ENCODE measurements around the gene DUSP8.

DUSP8 gene

GRCh38 chr11:1544536-1544935 is 27.5 kb downstream of the DUSP8 start:
- H3K4me3 ChIP-seq (ENCODE audit: low read depth, low read length, poor library complexity, severe bottlenecking), result no peak overlapping the region
- no peaks in the 10 kb centered on the region for H3K9me2 ChIP-seq (ENCODE audit: low read depth, low read length)
- H2AFZ ChIP-seq (ENCODE audit: low read length), result no peak overlapping the region
- H4K20me1 ChIP-seq (ENCODE audit: insufficient read depth, low read length), result no peaks in the 10 kb centered on the region
- no peaks in the 10 kb centered on the region for H3K79me2 ChIP-seq (ENCODE audit: insufficient read depth, low read length)
- no peak overlapping the region for H3K27ac ChIP-seq (ENCODE audit: low read depth, low read length, poor library complexity, severe bottlenecking)
- no peaks in the 10 kb centered on the region for H3K36me3 ChIP-seq (ENCODE audit: insufficient read depth, low read length)
- H3K4me2 ChIP-seq (ENCODE audit: low read length), result no peak overlapping the region
- no peaks in the 10 kb centered on the region for H3K4me1 ChIP-seq (ENCODE audit: insufficient read depth, low read length, severe bottlenecking)
- TF ChIP-seq CTCF (IDR thresholded peaks at IDR 0.05; ENCODE audit: low read length), result no peak
- no peak for TF ChIP-seq EZH2 (IDR thresholded peaks at IDR 0.05; ENCODE audit: borderline replicate concordance, low read length)
- H3F3A ChIP-seq (ENCODE audit: insufficient read depth, low read length), result no peaks in the 10 kb centered on the region
- peaks cover 12% of the 10 kb centered on the region for H3K27me3 ChIP-seq (ENCODE audit: insufficient read depth, low read length)
- H3K9ac ChIP-seq (ENCODE audit: low read length), result no peak overlapping the region
- no peaks in the 10 kb centered on the region for H3K9me3 ChIP-seq (ENCODE audit: low read length)

- H3K9me3 ChIP-seq (ENCODE audit: low read length), result no peaks in the 10 kb centered on the region
- H3F3A ChIP-seq (ENCODE audit: insufficient read depth, low read length), result no peaks in the 10 kb centered on the region
- H3K79me2 ChIP-seq (ENCODE audit: insufficient read depth, low read length), result no peaks in the 10 kb centered on the region
- H3K4me2 ChIP-seq (ENCODE audit: low read length), result no peak overlapping the region
- no peak for TF ChIP-seq CTCF (IDR thresholded peaks at IDR 0.05; ENCODE audit: low read length)
- TF ChIP-seq EZH2 (IDR thresholded peaks at IDR 0.05; ENCODE audit: borderline replicate concordance, low read length), result no peak
- no peaks in the 10 kb centered on the region for H4K20me1 ChIP-seq (ENCODE audit: insufficient read depth, low read length)
- H3K4me1 ChIP-seq (ENCODE audit: insufficient read depth, low read length, severe bottlenecking), result no peaks in the 10 kb centered on the region
- no peak overlapping the region for H3K9ac ChIP-seq (ENCODE audit: low read length)
- no peak overlapping the region for H3K4me3 ChIP-seq (ENCODE audit: low read depth, low read length, poor library complexity, severe bottlenecking)
- H3K36me3 ChIP-seq (ENCODE audit: insufficient read depth, low read length), result no peaks in the 10 kb centered on the region
- H3K27me3 ChIP-seq (ENCODE audit: insufficient read depth, low read length), result peaks cover 12% of the 10 kb centered on the region
- H2AFZ ChIP-seq (ENCODE audit: low read length), result no peak overlapping the region
- H3K27ac ChIP-seq (ENCODE audit: low read depth, low read length, poor library complexity, severe bottlenecking), result no peak overlapping the region
- H3K9me2 ChIP-seq (ENCODE audit: low read depth, low read length), result no peaks in the 10 kb centered on the region
Observed at GRCh38 chr11:1543606-1544263, 28.3 kb downstream of the DUSP8 start.

- Histone ChIP-seq H3K4me1 (ENCODE audit: insufficient read depth, low read length, severe bottlenecking) (no peaks in the 10 kb centered on the region), H3K4me3 (ENCODE audit: low read depth, low read length, poor library complexity, severe bottlenecking) (no peak overlapping the region), H3K9me3 (ENCODE audit: low read length) (no peaks in the 10 kb centered on the region), H3K36me3 (ENCODE audit: insufficient read depth, low read length) (no peaks in the 10 kb centered on the region), H4K20me1 (ENCODE audit: insufficient read depth, low read length) (no peaks in the 10 kb centered on the region), H3K27me3 (ENCODE audit: insufficient read depth, low read length) (peaks cover 18% of the 10 kb centered on the region), H3K9ac (ENCODE audit: low read length) (no peak overlapping the region), H3K9me2 (ENCODE audit: low read depth, low read length) (no peaks in the 10 kb centered on the region), H3K79me2 (ENCODE audit: insufficient read depth, low read length) (no peaks in the 10 kb centered on the region), H3K27ac (ENCODE audit: low read depth, low read length, poor library complexity, severe bottlenecking) (no peak overlapping the region), H3K4me2 (ENCODE audit: low read length) (no peak overlapping the region), H2AFZ (ENCODE audit: low read length) (no peak overlapping the region), H3F3A (ENCODE audit: insufficient read depth, low read length) (no peaks in the 10 kb centered on the region)
- TF ChIP-seq EZH2 (IDR thresholded peaks at IDR 0.05; ENCODE audit: borderline replicate concordance, low read length) (no peak), CTCF (IDR thresholded peaks at IDR 0.05; ENCODE audit: low read length) (no peak)
Observed at GRCh38 chr11:1542267-1542666, 29.8 kb downstream of the DUSP8 start.

Data from OCI-LY1 (cell line).